Measurements from ENCODE around the gene PARD3B. TPM values are rescaled to one million over a fixed set of nuclear protein-coding genes. Genes with fewer than 3 reads are reported as not detected.

PARD3B gene
- total RNA-seq, 1 experiment from 2014 or later = 5.1 TPM

GRCh38 chr2:205377324-205377723 is 832.0 kb downstream of the PARD3B start:
- Histone ChIP-seq H3K27ac (no peak overlapping the region), H3K36me3 (no peaks in the 10 kb centered on the region), H3K4me1 (peaks cover 6% of the 10 kb centered on the region), H3K27me3 (no peaks in the 10 kb centered on the region), H3K4me3 (no peak overlapping the region), H3K9me3 (replicated peaks) (no peaks in the 10 kb centered on the region)
- DNase-seq = no peak

DNA sequence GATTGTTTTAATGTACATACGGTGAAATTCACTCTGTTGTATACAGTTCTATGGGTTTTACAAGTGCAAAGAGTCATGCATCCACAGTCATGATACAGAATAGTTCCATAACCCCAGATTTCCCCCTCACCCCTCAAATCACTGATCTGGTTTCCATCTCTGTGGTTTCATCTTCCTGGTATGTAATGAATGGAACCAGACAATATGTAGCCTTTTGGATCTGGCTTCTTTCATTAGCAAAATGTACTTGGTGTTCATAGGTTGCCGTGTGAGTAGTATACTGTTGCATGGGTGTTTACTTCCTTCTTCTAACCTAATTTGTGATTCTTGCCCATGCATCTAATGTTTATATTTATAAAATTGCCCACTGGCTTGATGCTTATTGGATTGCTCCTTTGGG is 838.3 kb downstream of the PARD3B start:
- Histone ChIP-seq H3K4me3 (no peak overlapping the region), H3K27ac (no peak overlapping the region), H3K27me3 (no peaks in the 10 kb centered on the region), H3K9me3 (replicated peaks) (no peaks in the 10 kb centered on the region), H3K36me3 (no peaks in the 10 kb centered on the region), H3K4me1 (peaks cover 7% of the 10 kb centered on the region; the same call in 1 of the 2 replicates)
- DNase-seq = no peak

DNA sequence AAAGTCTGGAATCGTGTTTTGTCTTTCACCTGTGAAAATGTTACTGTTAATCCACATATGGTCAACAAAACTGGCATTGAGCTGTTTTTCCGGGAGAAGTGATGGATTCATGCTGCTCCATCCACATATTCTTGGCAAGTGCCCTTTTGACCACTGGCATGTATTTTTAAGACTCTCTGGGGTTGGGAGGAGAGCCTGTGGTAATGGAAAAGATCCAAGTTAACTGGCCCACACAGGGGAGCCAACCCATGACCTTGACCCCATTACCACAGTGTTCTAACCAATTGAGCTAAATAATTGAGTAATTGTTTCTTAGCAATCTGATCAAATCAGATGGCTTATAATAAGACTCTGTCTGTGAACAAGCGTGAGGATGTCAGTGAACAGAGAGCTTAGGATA is 840.8 kb downstream of the PARD3B start:
- peak; percentile 36 to 60 for DNase-seq
- Histone ChIP-seq H3K27ac (no peak overlapping the region), H3K4me1 (peaks cover 7% of the 10 kb centered on the region), H3K4me3 (no peak overlapping the region), H3K27me3 (no peaks in the 10 kb centered on the region), H3K9me3 (replicated peaks) (no peaks in the 10 kb centered on the region), H3K36me3 (no peaks in the 10 kb centered on the region)

DNA sequence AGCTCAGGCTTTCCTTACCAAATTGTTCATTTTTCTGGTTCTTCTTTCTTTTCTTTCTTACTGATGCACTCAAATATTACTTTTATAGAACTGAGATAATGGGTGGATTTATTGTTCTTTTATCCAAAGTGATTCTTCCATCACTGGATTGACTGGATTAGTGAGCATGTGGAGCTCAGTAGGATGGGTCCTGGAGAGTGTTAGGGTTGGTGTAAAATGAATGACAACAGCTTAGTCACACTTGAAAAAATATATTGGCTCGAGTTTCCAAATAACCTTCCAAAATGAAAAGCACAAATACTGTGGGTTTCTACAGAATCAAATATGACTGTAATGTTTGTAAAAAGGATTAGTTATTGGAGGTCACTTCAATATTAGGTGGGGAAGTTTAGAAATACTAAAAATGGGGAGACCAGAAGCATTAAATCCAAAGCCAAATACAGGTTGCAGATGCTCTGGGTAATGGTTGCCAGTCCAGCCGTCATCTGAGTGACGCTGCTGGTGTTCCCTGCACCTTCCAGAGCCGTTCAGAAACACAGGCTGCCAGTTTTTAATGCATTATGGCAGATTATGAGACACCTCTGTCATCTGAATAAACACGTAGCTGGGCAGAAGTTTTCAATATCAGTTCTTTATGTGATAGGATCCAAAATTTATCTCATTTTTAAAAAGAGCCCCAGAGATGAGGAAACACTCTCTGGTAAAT is 842.2 kb downstream of the PARD3B start:
- no peak for DNase-seq
- Histone ChIP-seq H3K27ac (no peak overlapping the region), H3K9me3 (replicated peaks) (no peaks in the 10 kb centered on the region)

GRCh38 chr2:205390866-205391265 is 845.6 kb downstream of the PARD3B start:
- Histone ChIP-seq H3K9me3 (replicated peaks) (no peaks in the 10 kb centered on the region), H3K27ac (no peak overlapping the region), H3K27me3 (no peaks in the 10 kb centered on the region), H3K36me3 (no peaks in the 10 kb centered on the region), H3K4me3 (no peak overlapping the region), H3K4me1 (peaks cover 20% of the 10 kb centered on the region)
- no peak for DNase-seq

More for the DNA sequence above, 842.2 kb downstream of the PARD3B start:
- Histone ChIP-seq H3K4me3 (no peak overlapping the region), H3K4me1 (peaks cover 19% of the 10 kb centered on the region), H3K36me3 (no peaks in the 10 kb centered on the region), H3K27me3 (no peaks in the 10 kb centered on the region)

DNA sequence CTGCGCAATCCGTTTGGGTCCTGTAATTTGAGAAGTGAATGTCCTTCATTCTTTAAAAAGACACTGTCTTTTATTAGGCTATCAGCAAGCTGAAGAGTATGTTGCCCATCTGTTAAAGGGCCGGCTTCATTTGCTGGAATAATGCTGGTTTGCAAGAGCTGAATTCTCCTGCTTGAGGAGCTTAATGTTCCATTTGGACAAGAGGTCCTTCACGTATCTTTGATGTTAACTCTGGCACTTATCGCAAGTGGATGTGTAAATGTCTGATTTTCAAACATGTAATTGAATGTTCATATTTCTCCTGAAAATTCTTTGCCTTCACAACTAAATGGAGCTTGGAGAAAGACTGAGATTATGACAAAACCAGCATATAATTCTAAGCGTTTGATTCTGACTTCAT is 856.2 kb downstream of the PARD3B start:
- no peak for DNase-seq
- Histone ChIP-seq H3K36me3 (no peaks in the 10 kb centered on the region), H3K9me3 (replicated peaks) (0 out of 2 replicates have a peak, but pooled peaks cover 2% of the 10 kb centered on the region), H3K4me3 (no peak overlapping the region), H3K27me3 (no peaks in the 10 kb centered on the region), H3K27ac (no peak overlapping the region), H3K4me1 (peaks cover 17% of the 10 kb centered on the region)

DNA sequence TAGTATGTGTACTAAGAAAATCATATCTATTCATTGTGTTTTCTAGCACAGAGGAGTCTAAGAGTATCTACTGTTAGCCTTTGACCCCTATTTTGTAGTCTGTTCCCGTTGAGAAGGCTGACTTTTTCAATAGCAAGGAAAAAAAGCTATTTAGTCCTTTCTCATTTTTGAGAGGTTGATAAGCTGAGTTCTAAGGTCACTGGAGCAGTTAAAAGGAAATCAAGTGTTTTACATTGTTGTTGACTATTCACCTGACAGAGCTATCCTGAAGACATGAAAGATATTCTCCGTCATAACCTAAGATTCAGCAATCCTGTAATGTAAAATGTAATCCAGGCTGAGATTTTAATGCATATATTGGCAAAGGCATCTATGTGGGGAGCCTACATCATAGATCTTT is 856.7 kb downstream of the PARD3B start:
- Histone ChIP-seq H3K27me3 (no peaks in the 10 kb centered on the region), H3K4me1 (peaks cover 17% of the 10 kb centered on the region), H3K4me3 (no peak overlapping the region), H3K27ac (no peak overlapping the region), H3K9me3 (replicated peaks) (peaks cover 2% of the 10 kb centered on the region; the same call in 1 of the 2 replicates), H3K36me3 (no peaks in the 10 kb centered on the region)
- no peak for DNase-seq

DNA sequence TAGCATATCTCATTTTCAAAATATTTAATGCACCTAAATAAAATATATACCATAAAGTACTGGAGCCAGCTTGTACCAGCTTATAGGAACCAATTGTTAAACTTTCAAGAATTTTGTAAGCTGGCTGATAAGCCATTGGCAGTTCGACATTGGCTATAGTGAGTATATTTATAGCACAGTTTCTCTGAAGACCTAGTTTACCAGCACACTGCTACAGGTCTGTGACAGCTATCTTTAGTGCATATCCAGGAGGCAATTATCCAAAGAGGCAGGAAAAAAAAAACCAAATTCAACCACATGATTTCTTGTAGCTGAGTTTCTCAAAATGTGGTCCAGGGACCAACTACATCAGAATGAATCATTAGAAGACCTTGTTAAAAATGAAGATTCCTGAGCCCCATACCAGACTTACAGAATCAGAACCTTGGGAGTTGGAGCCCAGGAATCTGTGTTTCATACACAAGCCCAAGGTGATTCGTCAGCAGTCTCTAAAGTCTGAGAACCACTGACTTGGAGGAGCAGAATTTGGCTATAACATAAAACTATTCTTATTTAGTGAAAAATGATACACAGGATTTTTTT is 858.1 kb downstream of the PARD3B start:
- Histone ChIP-seq H3K36me3 (no peaks in the 10 kb centered on the region), H3K4me3 (no peak overlapping the region), H3K27me3 (no peaks in the 10 kb centered on the region), H3K9me3 (replicated peaks) (peaks cover 2% of the 10 kb centered on the region; the same call in 1 of the 2 replicates), H3K4me1 (peaks cover 17% of the 10 kb centered on the region), H3K27ac (no peak overlapping the region)
- DNase-seq = no peak

- no peaks in the 10 kb centered on the region; the same call in 1 of the 2 replicates for H3K36me3 ChIP-seq
- peaks cover 2% of the 10 kb centered on the region for H3K9me3 ChIP-seq (replicated peaks)
- peaks cover 17% of the 10 kb centered on the region for H3K4me1 ChIP-seq
- no peak for DNase-seq
- no peak overlapping the region for H3K27ac ChIP-seq
- H3K27me3 ChIP-seq = no peaks in the 10 kb centered on the region
- H3K4me3 ChIP-seq = no peak overlapping the region
Observed at GRCh38 chr2:205405194-205405593, 859.9 kb downstream of the PARD3B start.

- DNase-seq = peak in 1 of 2 experiments; percentile 9
- Histone ChIP-seq H3K27ac (no peak overlapping the region), H3K4me3 (no peak overlapping the region), H3K9me3 (replicated peaks) (peaks cover 2% of the 10 kb centered on the region), H3K4me1 (peaks cover 17% of the 10 kb centered on the region), H3K36me3 (no peaks in the 10 kb centered on the region; the same call in 1 of the 2 replicates), H3K27me3 (no peaks in the 10 kb centered on the region)
Observed at GRCh38 chr2:205405752-205406151, 860.5 kb downstream of the PARD3B start.

DNA sequence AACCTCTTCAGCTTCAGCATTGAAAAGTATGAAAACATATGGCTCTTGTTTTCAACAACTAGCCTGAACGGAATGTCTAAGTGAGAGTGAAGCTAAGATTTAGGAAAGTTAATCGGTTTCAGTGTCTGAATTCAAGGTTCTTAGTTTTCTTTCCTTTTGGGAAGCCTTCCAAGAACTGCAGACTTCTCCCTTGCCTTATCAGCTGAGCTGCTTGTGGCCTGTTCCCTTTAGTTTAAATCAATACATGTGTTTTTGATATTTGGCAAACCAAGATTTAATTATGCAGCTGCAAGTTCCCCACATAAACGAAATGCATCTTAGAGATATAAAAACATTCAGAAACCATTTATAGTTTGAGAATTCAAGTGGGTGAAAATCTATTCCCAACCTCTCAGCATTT is 862.7 kb downstream of the PARD3B start:
- Histone ChIP-seq H3K27ac (no peak overlapping the region), H3K27me3 (no peaks in the 10 kb centered on the region)
- DNase-seq = no peak

DNA sequence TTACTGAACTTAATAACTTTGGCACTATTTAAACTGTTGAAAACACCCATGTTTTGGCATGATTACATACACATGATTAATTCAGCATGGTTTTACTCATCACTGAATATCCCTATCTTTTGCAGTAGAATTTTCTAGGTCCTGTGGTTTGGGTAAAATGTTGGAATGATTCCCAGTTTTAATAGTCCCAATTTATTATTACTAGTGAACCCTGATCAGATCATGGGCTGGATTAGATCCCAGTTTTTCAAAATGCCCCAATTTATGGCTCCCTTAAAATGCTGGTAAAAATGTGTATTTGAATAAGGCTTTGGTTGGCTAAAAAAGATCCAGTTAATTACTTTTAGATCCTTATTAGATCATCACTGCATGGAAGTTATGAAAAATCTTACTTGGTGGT is 863.4 kb downstream of the PARD3B start:
- Histone ChIP-seq H3K4me1 (peaks cover 13% of the 10 kb centered on the region), H3K27me3 (no peaks in the 10 kb centered on the region), H3K4me3 (no peak overlapping the region), H3K36me3 (no peaks in the 10 kb centered on the region; the same call in 1 of the 2 replicates), H3K27ac (no peak overlapping the region), H3K9me3 (replicated peaks) (no peaks in the 10 kb centered on the region; the same call in none of the 2 replicates)
- DNase-seq = no peak

More for the DNA sequence above, 862.7 kb downstream of the PARD3B start:
- Histone ChIP-seq H3K9me3 (replicated peaks) (no peaks in the 10 kb centered on the region; the same call in none of the 2 replicates), H3K4me3 (no peak overlapping the region), H3K4me1 (peaks cover 13% of the 10 kb centered on the region), H3K36me3 (no peaks in the 10 kb centered on the region; the same call in 1 of the 2 replicates)

DNA sequence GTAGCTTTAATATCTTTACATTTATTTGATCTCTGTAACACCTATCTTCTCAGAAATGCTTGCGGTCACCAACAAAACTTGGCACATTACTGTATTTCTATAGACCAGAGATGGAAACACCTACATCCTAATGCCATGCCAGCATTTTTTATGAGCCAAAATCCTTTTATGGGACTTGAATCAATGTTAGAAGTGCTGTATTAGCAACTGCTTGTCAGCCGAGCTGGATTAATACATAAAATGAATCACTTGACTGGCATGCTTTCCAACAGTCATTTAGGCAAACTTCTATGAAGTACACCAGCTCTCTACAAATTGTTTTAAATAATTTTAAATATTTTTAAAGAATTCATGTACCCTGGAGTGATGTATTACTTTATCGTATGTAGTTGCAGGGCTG is 864.1 kb downstream of the PARD3B start:
- Histone ChIP-seq H3K4me3 (no peak overlapping the region), H3K27ac (no peak overlapping the region), H3K4me1 (peaks cover 13% of the 10 kb centered on the region), H3K36me3 (no peaks in the 10 kb centered on the region; the same call in 1 of the 2 replicates), H3K9me3 (replicated peaks) (no peaks in the 10 kb centered on the region; the same call in none of the 2 replicates), H3K27me3 (no peaks in the 10 kb centered on the region)
- no peak for DNase-seq

DNA sequence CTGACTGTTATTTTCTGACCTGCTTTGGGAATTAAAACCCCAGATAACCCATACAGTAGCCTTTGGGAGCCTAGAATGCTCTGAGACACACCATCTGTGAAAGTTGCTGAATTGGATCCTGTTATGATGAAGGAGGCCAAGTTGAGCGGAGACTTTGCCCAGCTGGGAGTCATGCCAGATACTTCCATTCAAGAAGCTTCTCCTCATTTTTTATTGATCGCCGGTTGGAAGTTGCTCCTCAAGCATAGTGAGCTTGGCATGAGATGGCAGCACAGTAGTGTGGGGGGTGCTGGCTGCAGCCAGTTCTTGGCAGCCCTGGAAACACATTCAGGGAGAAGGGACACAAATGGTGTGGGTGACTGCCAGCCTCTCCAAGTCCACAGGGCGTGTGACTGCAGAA is 866.3 kb downstream of the PARD3B start:
- DNase-seq = no peak
- H3K27ac ChIP-seq = no peak overlapping the region
- no peaks in the 10 kb centered on the region for H3K27me3 ChIP-seq
- H3K4me3 ChIP-seq = no peak overlapping the region
- no peaks in the 10 kb centered on the region for H3K4me1 ChIP-seq
- H3K9me3 ChIP-seq (replicated peaks) = no peaks in the 10 kb centered on the region; the same call in none of the 2 replicates
- H3K36me3 ChIP-seq = no peaks in the 10 kb centered on the region; the same call in 1 of the 2 replicates

- H3K4me3 ChIP-seq = no peak overlapping the region
- no peak overlapping the region for H3K27ac ChIP-seq
- H3K27me3 ChIP-seq = no peaks in the 10 kb centered on the region
- no peak for DNase-seq
- H3K9me3 ChIP-seq (replicated peaks) = no peaks in the 10 kb centered on the region
- no peaks in the 10 kb centered on the region for H3K36me3 ChIP-seq
- peaks cover 4% of the 10 kb centered on the region; the same call in 1 of the 2 replicates for H3K4me1 ChIP-seq
Observed at GRCh38 chr2:205424326-205424725, 879.1 kb downstream of the PARD3B start.
